GM10847 (cell line): ENCODE measurements around the gene MAF.

Experiments
- POLR2A ChIP-seq: IDR thresholded peaks from 2 replicates; pipeline ENCODE4 v1.6.1; 2011; ENCODE audit not compliant: insufficient read length; ENCODE audit errors: extremely low read depth

MAF gene

GRCh38 chr16:79623824-79624223, 23.3 kb upstream of the MAF start:
- no peak for TF ChIP-seq POLR2A

- TF ChIP-seq POLR2A = no peak
Observed at GRCh38 chr16:79623062-79623461, 22.5 kb upstream of the MAF start.

DNA sequence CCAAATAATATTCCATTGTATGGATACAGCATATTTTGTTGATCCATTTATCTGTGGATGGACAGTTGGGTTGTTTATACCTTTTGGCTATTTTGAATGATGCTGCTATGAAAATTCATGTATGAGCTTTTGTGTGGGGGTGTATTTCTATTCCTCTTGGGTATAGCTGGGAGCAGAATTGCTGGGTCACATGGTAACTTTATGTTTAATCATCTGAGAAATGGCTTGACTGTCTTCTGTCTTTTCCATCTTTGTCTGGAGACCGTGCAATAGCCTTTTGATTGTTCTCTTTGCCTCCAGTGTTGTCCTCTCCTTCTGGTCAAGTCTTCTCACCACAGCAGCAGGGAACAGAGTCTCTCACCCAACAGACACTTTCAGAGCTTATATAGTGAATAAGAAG, 20.5 kb upstream of the MAF start:
- TF ChIP-seq POLR2A = no peak

- no peak for TF ChIP-seq POLR2A
Observed at GRCh38 chr16:79618692-79619050, 18.1 kb upstream of the MAF start.

DNA sequence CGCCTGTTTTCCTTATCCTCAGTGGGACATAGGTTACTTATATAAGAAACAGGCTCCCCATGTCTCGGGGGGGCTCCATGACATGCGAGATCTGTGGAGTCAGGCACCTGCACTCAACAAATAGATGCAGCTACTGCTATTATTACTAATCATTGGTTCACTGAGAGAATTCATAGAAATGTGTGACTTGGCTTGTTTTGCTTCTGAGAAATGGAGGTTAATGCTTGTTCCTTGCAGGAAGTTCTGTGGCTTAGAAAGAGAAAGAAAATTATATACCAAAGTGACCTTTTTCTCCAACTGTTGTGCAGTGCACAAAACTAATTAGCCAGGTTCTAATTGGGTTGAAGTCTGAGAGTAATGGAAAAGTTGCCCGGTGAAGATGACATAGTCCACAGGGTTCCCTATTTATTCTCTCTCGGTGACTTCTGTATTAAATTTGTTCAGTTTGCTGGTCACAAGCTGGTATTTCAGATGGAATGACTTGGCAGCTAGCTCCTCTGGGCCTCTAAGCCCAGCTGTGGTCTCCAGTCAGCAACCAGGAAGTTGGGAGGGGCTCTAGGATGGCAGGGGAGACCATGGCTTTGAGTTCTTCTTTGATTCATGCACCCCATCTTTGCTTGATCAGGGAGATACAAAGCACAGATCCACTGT, 17.6 kb upstream of the MAF start:
- no peak for TF ChIP-seq POLR2A

DNA sequence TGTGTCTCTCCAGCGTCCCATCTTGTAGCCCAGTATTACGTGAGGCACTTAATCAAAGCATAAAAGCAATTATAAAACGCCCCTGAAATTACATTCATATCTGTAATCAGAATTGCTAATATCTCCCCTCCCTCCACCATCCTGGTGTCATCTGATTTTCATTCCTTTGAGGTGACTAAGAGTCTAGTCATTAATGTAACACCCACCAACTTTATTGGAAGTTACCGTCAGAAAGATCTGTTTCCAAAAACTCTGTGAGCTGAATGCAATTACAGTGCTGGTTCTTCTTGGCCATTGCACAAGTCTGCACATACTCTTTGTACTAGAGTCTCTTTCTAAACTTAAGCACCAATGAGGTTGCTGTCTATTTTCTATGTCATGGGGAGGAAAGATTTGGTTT, 12.5 kb upstream of the MAF start:
- no peak for TF ChIP-seq POLR2A

GRCh38 chr16:79612207-79612606, 11.7 kb upstream of the MAF start:
- no peak for TF ChIP-seq POLR2A

DNA sequence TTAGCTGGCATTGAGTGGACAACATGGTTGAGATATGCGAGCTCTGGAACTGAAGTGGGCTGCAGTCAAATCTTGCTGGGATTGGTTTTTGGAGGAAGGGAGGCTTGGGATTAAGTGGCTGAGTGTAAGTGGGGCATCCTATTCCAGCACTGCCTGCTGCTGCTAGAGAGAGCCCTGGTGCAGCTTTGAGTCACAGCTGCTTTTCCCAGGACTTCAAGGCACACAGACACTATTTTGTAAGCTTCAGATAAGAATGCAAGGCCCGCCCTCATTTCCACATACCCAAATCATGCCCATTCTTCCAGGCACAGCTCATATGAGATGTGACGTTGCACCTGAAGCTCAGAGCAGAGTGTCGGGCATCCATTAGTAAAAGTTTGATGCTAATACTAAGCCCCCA, 10.2 kb upstream of the MAF start:
- TF ChIP-seq POLR2A = no peak

DNA sequence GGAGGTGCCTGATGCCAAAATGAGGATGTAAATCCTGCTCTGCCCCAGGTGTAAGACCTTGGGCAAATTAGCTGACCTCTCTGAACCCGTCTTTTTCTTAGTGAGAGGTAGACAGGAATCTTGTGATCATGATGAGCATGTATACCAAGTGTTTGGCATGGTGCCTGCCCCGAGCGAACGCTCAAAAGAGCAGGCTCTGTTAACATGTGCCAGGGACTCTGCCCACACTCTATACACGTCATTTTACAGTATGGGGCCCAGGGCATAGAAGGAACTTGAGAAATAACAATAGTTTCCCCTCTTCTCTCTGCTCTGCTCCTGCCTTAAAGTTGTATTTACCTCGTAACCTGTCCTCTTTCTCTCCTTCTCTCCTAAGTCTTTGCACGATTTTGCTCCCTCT, 9.3 kb upstream of the MAF start:
- no peak for TF ChIP-seq POLR2A

DNA sequence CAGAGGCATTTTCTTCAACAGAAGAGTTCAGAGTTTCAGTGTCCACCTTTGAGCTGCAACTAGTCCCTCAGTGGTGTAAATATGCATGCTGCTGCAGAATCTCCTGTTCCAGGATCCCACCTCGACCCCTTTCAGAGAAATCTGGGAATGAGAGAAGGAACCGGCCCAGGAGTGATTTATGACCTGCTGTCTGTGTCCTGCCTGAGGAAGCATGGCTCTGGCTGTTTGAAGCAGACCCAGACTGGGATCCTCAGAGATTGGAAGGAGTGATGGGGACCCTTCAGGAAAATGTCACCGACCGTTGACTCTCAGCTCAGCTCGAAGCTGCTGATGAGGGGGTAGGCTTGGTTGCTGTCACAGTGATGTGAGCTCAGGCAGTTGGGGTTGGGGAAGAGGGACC, 8.4 kb upstream of the MAF start:
- TF ChIP-seq POLR2A = no peak

GRCh38 chr16:79607587-79607986, 7.0 kb upstream of the MAF start:
- TF ChIP-seq POLR2A = no peak

DNA sequence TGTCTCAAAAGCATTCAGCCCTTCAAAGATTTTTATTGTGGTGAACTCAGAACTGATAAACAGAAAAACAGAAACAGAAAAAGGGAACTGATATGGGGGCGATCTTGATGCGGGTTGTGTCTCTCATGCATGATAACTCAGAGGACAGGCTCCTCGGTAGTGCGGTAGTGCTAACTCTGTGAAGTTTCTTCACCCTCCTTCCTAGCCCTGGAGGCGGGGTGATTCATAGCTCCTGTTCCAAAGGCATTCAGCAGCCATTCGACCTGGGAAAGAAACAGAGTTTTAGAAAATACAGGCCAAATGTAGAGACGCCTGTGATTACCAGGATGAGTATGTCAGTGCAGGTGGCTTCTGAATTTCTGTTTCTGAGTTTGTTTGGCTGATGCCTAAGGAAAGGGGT, 5.5 kb upstream of the MAF start:
- TF ChIP-seq POLR2A = no peak

GRCh38 chr16:79603055-79603454, 2.5 kb upstream of the MAF start:
- no peak for TF ChIP-seq POLR2A

DNA sequence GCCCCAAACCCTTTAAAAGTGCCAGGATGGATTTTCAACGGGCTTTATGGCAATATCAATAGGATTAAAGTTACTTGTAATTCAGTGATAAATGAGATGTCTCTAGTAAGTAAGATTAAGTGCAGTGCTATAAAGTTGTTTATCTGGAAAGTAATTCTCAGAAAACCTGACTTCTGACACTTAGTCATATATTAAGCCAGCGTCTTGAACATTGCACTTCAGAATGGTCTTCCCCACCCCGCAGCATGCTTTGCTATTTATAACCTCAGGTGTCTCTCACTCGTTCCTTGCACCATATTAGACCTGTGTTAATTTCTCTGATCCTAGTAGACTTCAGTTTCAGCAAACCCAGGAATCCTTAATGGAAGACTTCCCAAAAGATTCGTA, 2.1 kb upstream of the MAF start:
- no peak for TF ChIP-seq POLR2A

DNA sequence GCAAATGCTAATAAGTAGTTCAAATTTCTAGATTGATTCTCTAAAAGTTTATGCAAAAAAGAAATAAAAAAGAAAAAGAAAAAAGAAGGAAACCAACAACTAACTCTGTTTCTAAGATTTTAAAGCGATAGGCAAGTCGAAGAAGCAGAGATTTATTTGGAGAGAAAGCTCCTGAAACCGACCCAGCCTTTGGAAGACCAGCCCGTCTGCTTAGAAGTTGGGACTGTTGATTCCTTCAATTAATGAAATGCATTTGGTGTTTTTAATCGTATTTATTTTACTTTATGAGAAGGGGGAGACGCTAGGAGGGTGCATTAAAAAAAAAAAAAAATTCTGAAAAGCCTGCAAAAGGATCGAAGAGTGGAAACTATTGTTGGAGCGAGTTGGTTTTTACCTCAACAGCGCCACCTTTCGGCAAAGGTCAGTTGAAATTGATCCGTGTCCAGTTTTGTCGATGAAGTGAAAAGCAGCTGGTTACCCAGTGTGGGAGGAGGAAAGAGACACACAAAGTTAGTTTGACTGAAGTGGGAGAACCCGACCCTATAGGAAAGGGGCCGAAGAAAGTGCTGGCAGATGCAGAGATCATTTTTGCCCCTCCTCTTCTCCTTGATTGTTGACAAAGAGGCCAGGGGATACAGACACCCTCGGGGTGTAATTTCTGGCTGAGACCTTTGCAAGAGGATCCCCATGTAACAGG, 1.5 kb upstream of the MAF start:
- TF ChIP-seq POLR2A = no peak

DNA sequence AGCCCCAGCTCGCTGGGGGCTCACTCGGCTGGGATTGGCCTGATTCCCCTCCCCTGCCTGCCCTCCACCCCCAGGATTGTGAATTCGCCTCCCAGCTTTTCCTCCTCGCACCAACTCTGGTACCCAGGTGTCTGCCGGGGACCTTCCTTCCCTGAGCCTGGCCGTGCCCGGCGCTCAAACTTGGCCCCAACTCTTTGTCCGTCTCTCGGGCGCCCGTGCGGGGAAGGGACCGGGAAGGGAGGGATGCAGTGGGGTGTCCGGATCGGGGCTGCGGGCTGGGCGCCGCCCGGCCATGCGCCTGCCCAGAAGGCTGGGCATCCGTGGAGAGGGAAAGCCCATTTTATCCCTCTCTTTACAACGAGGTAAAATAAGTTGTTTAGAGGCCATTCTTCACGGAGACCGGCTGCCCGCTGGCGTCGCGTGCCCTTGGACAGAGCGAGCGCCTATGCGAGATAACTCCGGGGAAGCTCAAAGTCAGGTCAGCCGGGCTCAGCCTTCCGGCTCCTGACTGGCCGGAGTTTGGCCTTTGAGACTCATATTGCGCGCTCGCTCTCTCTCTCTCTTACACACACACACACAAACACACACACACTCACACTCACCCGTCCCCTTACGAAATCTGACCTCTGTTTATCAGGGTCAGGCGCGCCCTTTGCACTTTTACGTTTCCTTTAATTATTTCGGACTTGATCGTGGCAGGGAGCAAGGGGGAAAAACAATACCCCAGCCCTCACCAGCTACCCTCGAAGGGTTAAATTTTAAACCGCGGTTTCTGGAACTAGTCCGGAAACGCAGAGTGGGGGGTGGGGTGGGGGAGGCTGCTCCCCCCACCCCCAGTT, 774 bp upstream of the MAF start:
- TF ChIP-seq POLR2A = no peak
